Memory B cell (primary cell): ENCODE measurements around the gene UBAC1.
"Not testable (repeated sequence)": the region's sequence is repeated elsewhere in the genome, so short reads cannot be mapped to it uniquely, and the experiment has no call there.

Experiments
- ATAC-seq: fragments of 150-1000 bp; cut with Tn5 transposase; 2 replicates; pipeline ENCODE4 v1.10.0; 2021; ENCODE audit warnings: low read depth, mild to moderate bottlenecking, moderate library complexity
- DNase-seq, 2 donors: peaks; one replicate each; pipeline ENCODE4 v3.0.0; 2022; ENCODE audit warnings: low spot score in 2 of 2
- H3K27ac Mint-ChIP-seq: one replicate; pipeline ENCODE4 v1.8.0; 2022; ENCODE audit warnings: mild to moderate bottlenecking, moderate library complexity, mixed read lengths
- H3K27me3 Mint-ChIP-seq: one replicate; pipeline ENCODE4 v1.8.0; 2022; ENCODE audit warnings: mixed read lengths
- H3K36me3 Mint-ChIP-seq: one replicate; pipeline ENCODE4 v1.8.0; 2022; ENCODE audit warnings: mild to moderate bottlenecking, mixed read lengths
- H3K4me1 Mint-ChIP-seq: one replicate; pipeline ENCODE4 v1.8.0; 2022; ENCODE audit warnings: mixed read lengths
- H3K4me3 Mint-ChIP-seq: one replicate; pipeline ENCODE4 v1.8.0; 2022; ENCODE audit warnings: mild to moderate bottlenecking, moderate library complexity, mixed read lengths
- H3K9me3 Mint-ChIP-seq: one replicate; pipeline ENCODE4 v1.8.0; 2022; ENCODE audit warnings: mixed read lengths

UBAC1 gene

GRCh38 chr9:135896205-135896604 lies 65.0 kb downstream of the UBAC1 start:
- DNase-seq (no peak), ATAC-seq (no peak)
- Mint-ChIP-seq H3K4me3 (no peak overlapping the region), H3K27ac (no peak overlapping the region), H3K27me3 (no peaks in the 10 kb centered on the region), H3K36me3 (peaks cover 8% of the 10 kb centered on the region), H3K9me3 (peaks cover 4% of the 10 kb centered on the region), H3K4me1 (peaks cover 46% of the 10 kb centered on the region)

DNA sequence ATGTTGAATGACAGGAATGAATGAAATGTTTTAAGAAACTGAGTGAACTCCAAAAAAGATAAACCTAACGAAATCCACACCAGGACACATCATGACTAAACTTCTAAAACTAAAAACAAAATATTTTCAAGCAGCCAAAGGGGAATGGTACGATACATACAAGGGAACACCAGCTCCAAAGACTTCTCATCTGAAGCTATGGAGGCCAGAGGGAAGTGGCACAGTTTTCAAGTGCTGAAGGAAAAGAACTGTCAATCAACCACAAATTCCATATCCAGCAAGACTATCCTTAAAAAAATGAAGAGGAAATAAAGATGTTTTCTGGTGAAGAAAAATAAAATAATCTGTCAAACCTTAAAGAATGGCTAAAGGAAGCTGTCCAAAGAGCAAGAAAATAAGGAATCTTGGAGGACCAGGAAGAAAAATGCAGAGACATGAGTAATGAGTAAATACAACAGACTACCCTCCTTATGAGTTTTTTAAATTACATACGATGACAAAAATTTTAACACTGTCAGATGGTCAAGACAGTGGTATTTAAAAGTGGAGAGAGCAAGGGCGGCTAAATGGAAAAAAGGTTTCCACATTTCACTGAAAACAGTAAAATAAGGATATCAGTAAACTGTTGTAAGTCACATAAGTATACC lies 65.8 kb downstream of the UBAC1 start:
- Mint-ChIP-seq H3K36me3 (peaks cover 8% of the 10 kb centered on the region), H3K4me3 (no peak overlapping the region), H3K4me1 (peaks cover 45% of the 10 kb centered on the region), H3K9me3 (peaks cover 4% of the 10 kb centered on the region), H3K27ac (peak overlapping the region; percentile 46), H3K27me3 (no peaks in the 10 kb centered on the region)
- ATAC-seq, result no peak
- no peak for DNase-seq

GRCh38 chr9:135893104-135893503 lies 68.1 kb downstream of the UBAC1 start:
- Mint-ChIP-seq H3K4me1 (peaks cover 38% of the 10 kb centered on the region), H3K4me3 (no peak overlapping the region), H3K27ac (no peak overlapping the region)

DNA sequence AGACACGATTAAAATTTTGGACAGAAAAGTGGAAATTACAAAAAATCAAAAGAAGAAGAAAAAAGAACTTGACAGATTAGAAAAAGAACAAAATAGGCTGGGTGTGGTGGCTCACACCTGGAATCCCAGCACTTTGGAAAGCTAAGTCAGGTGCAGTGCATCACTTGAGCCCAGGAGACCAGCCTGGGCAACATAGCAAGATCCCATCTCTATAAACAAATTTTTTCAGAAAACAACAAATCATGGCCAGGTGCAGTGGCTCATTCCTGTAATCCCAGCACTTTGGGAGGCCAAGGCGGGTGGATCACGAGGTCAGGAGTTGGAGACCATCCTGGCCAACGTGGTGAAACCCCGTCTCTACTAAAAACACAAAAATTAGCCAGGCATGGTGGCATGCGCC lies 68.8 kb downstream of the UBAC1 start:
- not testable (repeated sequence) for H3K9me3 Mint-ChIP-seq, H3K36me3 Mint-ChIP-seq, H3K4me3 Mint-ChIP-seq, ATAC-seq, H3K27me3 Mint-ChIP-seq, H3K27ac Mint-ChIP-seq, DNase-seq
- H3K4me1 Mint-ChIP-seq, result peaks cover 38% of the 10 kb centered on the region

More at GRCh38 chr9:135893104-135893503, 68.1 kb downstream of the UBAC1 start:
- DNase-seq, result no peak
- no peak for ATAC-seq
- Mint-ChIP-seq H3K9me3 (no peaks in the 10 kb centered on the region), H3K36me3 (peaks cover 4% of the 10 kb centered on the region), H3K27me3 (no peaks in the 10 kb centered on the region)

DNA sequence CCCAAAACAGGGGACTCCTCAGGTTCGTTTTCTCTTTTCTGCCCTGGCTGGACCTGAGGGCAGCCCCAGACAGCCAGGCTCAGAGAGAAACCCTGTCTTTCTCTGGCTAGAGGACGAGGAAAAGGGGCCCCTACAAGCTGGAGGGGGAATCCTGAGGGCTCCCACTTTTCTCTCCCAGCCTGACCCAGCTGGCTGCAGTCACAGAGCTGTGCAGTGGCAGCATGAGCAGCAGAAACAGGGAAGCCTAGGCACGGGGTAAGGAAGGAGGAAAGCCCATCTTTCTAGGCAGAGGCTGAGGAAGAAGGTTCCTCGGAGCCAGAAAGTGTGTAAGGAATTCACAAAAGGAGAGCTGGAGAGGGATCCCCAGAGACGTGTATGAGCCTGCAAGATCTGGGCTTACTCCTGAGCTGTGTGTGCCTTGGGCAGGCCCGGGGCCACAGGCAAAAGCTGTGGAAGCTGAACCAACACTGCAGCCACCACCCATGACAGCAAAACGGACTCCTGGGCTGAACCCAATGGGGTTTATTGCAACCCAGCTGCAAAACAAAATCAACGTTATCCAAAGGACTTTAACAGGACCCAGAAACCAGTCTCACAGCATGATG lies 70.0 kb downstream of the UBAC1 start:
- no peak for ATAC-seq
- H3K9me3 Mint-ChIP-seq, result no peaks in the 10 kb centered on the region
- H3K27ac Mint-ChIP-seq, result no peak overlapping the region
- DNase-seq, result no peak
- peaks cover 4% of the 10 kb centered on the region for H3K36me3 Mint-ChIP-seq
- H3K4me3 Mint-ChIP-seq, result no peak overlapping the region
- H3K4me1 Mint-ChIP-seq, result peaks cover 44% of the 10 kb centered on the region
- no peaks in the 10 kb centered on the region for H3K27me3 Mint-ChIP-seq

- no peaks in the 10 kb centered on the region for H3K27me3 Mint-ChIP-seq
- H3K4me3 Mint-ChIP-seq, result no peak overlapping the region
- no peaks in the 10 kb centered on the region for H3K9me3 Mint-ChIP-seq
- no peak for ATAC-seq
- H3K36me3 Mint-ChIP-seq, result peaks cover 3% of the 10 kb centered on the region
- DNase-seq, result no peak
- H3K27ac Mint-ChIP-seq, result no peak overlapping the region
- peaks cover 40% of the 10 kb centered on the region for H3K4me1 Mint-ChIP-seq
Observed at GRCh38 chr9:135890190-135891026, 70.8 kb downstream of the UBAC1 start.

- Mint-ChIP-seq H3K36me3 (no peaks in the 10 kb centered on the region), H3K27me3 (no peaks in the 10 kb centered on the region), H3K27ac (no peak overlapping the region), H3K4me3 (no peak overlapping the region), H3K4me1 (peaks cover 39% of the 10 kb centered on the region), H3K9me3 (no peaks in the 10 kb centered on the region)
- DNase-seq (no peak), ATAC-seq (no peak)
Observed at GRCh38 chr9:135889564-135890189, 71.5 kb downstream of the UBAC1 start.

DNA sequence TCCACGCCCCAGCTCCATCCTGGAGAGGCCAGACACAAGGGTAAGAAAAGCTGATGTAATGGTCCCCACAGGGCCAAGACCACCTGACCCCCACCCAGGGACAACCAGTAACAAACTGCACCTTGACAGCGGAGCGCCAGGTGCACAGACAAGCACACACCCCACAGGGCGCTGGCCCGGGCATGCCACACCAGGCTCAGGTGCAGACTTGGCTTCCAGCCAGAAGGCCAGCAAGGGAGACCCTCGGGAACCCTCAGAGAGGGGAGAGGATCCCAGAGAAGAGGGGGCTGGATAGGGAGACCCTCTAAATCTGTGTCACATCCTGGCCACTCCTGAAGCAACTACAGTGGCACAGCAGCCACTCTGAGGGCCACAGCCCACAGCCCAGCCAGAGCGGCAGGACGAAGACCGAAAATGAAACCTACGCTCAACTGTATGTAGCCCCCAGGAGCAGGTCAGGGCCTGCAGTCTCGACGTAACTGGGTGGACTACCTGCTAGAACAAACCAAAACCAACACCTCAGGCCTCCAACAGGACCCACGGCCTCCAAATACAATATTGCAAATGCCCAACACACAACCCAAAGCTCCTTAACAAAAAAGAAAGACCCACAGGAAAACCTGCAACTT lies 72.3 kb downstream of the UBAC1 start:
- ATAC-seq (no peak), DNase-seq (no peak)
- Mint-ChIP-seq H3K4me1 (peaks cover 37% of the 10 kb centered on the region), H3K27ac (no peak overlapping the region), H3K9me3 (no peaks in the 10 kb centered on the region), H3K36me3 (no peaks in the 10 kb centered on the region), H3K27me3 (no peaks in the 10 kb centered on the region), H3K4me3 (no peak overlapping the region)

- H3K9me3 Mint-ChIP-seq, result no peaks in the 10 kb centered on the region
- H3K27me3 Mint-ChIP-seq, result no peaks in the 10 kb centered on the region
- no peak for ATAC-seq
- H3K4me1 Mint-ChIP-seq, result peaks cover 36% of the 10 kb centered on the region
- DNase-seq, result no peak
- no peak overlapping the region for H3K27ac Mint-ChIP-seq
- no peak overlapping the region for H3K4me3 Mint-ChIP-seq
- H3K36me3 Mint-ChIP-seq, result no peaks in the 10 kb centered on the region
Observed at GRCh38 chr9:135888126-135888765, 72.9 kb downstream of the UBAC1 start.

GRCh38 chr9:135887585-135888050 lies 73.6 kb downstream of the UBAC1 start:
- peak; percentile 96 for ATAC-seq
- H3K9me3 Mint-ChIP-seq, result no peaks in the 10 kb centered on the region
- H3K4me1 Mint-ChIP-seq, result peaks cover 36% of the 10 kb centered on the region
- no peaks in the 10 kb centered on the region for H3K36me3 Mint-ChIP-seq
- peak overlapping the region; percentile 56 for H3K27ac Mint-ChIP-seq
- DNase-seq, result peak; percentile 28 to 46
- H3K27me3 Mint-ChIP-seq, result no peaks in the 10 kb centered on the region
- peak overlapping the region; percentile 66 for H3K4me3 Mint-ChIP-seq

GRCh38 chr9:135887021-135887507 lies 74.1 kb downstream of the UBAC1 start:
- Mint-ChIP-seq H3K9me3 (no peaks in the 10 kb centered on the region), H3K4me1 (peaks cover 36% of the 10 kb centered on the region), H3K4me3 (peak overlapping the region; percentile 66), H3K27ac (peak overlapping the region; percentile 56), H3K27me3 (no peaks in the 10 kb centered on the region), H3K36me3 (peaks cover under 1% of the 10 kb centered on the region)
- ATAC-seq (peak; percentile 20), DNase-seq (no peak)

GRCh38 chr9:135886147-135886981 lies 74.8 kb downstream of the UBAC1 start:
- DNase-seq (no peak), ATAC-seq (no peak)
- Mint-ChIP-seq H3K4me1 (peaks cover 40% of the 10 kb centered on the region), H3K9me3 (no peaks in the 10 kb centered on the region), H3K36me3 (peaks cover 4% of the 10 kb centered on the region), H3K4me3 (peak overlapping the region; percentile 66), H3K27ac (peak overlapping the region; percentile 68), H3K27me3 (no peaks in the 10 kb centered on the region)
